NCI-H1694 treated with DMSO at 0.1 percent for 48 hours (cell line): ENCODE data around the gene EZH2.

Experiments
- DNase-seq: peaks from one replicate; lab custom pipeline; 2025; lab: John Stamatoyannopoulos, UW

The EZH2 gene

DNA sequence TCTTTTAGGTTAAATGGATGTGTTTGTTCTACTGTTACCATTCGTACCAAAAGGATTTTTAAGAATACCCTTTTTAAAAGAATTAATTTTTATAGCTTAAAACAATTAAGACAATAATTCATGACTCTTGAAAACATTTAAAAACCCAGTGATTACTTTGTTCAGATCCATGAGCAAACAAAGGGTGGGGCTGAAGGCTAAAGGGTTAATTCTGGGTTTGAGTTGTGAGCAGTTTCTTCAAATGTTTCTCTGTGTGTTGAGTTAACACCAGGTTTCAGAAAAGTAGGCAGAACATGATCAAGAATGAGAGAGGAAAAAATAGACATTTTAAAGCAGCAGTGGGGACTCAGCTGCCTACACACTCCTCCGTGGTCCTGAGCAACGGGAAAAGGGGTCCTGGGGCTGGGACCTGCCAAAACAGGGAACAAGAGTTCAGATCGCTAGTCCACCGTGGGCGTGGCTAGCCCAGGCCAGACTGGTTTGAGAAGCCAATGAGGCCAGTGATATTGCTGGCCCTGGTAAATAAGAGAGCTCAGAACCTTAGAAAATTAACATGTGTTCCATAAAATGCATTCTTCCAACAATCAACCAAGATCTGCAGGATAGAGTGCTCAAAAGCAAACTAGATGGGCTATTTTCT is 14.9 kb upstream of the EZH2 start:
- no peak for DNase-seq

DNA sequence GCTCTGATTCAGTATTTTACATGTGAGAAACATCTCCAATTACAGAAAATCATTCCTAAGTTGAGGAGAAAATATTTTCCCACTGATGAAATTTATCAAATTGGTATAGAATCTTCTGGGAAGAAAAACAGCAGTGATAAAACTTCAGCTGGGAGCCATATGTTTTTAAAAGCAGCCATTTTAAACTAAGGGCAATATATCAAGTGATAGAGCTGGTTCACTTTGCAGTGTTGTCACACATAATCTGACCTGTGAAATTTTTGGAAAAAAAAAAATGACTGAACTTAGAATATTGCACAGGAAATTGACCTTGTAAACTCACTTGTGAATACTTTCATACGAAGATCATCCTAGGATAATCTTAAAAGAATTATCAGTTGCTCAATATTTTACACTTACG is 10.5 kb upstream of the EZH2 start:
- DNase-seq: no peak

DNA sequence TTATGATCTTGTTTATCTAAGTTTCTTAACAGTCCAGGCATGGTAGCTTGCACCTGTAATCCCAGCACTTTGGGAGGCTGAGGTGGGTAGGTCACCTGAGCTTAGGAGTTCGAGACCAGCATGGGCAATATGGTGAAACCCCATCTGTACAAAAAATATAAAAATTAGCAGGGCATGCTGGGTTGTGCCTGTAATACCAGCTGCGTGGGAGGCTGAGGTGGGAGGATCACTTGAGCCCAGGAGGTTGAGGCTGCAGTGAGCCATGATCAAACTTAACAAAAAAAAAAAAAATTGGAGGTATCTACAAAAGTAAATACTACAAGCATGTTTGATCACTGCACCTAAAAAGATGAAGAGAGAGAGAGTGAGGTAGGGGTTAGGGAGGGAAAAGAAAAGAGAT is 9.0 kb upstream of the EZH2 start:
- DNase-seq: no peak

DNA sequence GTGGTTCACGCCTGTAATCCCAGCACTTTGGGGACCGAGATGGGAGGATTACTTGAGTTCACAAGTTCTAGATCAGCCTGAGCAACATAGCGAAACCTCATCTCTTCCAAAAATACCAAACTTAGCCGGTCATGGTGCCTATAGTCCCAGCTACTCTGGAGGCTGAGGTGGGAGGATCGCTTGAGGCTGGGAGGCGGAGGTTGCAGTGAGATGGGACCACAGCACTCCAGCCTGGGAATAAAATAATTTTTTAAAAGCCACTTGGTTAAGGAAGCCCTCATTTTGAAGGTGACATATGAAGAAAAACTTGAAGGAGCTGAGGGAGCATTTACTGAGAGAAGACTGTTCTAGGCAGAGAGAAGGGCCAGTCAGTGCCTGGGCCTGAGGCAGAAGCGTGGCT is 4.2 kb upstream of the EZH2 start:
- DNase-seq: no peak

DNA sequence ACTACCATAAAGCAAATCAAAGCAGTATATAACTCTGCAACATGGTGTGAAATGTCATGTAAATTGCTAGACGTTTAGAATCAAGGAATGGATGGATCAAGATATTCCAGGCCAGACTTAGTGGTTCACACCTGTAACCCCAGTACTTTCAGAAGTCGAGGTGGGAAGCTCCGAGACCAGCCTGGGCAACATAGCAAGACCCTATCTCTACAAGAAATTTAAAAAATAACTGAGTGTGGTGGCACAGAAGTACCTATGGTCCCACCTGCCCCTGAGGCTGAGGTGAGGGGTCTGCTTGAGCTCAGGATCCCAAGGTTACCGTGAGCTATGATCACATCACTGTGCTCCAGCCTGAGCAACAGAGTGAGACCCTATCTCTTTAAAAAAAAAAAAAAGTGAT is 2.8 kb upstream of the EZH2 start:
- DNase-seq: no peak

DNA sequence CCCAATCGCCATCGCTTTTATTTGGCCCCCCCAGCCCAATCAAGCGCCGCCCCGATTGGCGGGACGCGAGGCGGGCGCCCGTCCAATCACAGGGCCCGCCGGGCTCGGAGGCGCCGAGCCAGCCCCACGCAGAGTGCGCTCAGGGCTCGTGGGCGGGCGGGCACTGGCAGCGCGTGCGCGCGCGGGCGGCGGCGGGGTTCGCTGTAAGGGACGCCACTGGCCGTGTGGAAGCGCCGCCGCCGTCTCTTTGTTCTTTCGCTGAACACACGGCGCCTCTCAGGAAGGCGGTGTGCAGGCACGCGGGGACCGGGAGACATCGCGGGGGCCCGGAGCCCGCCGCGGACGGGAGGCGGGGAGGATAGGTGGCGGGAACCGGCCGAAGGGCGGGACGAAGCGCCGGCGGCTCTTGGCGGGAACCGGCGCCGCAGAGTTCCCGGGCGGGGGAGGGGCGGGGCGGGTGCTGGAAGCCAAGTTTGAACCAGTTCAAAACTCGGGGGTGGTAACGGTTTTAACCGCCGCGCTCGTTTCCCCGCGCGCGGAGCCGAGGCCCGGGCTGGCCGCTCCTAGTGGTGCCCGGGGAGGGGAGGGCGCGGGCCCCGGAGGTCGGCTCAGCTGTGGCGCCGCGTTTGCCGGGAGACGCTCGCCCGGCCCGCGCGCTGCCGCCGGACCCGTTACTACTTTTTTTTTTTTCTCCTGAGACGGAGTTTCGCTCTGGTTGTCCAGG is 370 bp upstream of the EZH2 start:
- DNase-seq: peak; percentile 83

DNA sequence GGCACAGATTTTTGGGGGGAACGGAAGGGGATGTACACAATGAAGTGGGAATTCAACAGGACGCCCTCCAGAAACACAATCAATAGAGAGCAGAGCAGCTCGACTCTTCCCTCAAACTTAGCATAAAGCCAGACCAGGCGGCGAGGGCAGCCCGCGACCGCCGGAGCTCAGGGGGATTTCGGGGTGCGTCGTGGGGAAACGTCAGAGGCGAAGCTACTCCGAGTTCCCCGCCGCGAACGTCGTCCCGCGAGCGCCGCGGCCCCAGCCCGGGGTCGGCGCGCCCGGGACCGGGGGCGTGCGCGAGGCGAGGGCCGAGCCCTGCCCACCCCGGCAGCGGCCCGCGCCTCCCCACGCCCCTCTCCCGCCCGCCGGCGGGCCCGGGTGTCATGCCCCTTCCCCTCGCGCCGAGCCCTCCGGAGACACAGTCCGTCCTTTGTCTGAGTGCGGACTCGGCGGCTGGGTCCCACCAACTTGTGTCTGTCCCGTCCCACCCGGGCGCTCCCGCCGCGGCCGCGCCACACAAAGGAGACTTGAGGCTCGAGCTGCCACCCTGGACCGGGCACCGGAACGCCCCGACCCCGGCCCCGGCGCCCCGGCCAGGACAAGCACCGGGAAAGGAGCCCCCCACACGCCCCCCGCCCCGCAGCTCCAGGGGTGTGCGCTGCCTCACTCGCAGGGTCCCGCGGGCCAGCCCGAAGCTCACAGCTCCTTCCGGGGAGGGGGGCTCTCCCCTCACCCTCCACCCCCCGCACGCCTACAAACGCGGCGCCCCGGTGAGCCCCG is 634 bp downstream of the EZH2 start:
- no peak for DNase-seq

DNA sequence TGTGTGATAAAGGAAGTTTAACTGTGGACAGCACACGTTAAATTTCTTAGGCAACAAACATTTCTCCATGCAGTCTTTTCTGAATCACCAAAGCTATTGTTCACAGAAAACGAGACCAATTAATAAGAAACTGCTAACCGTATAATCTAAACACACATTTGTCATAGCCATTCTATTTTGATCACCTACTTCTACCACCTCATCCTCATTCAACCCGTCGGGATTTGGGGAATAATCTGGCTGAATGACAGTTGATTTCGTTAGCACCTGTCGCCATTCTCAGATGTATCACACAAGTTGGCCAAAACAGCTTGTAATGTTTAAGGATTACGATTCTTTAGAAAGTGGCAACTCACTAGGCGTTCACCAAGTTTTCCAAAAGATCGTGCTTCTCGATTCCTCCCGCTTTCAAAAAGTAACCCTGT is 1.2 kb downstream of the EZH2 start:
- no peak for DNase-seq

DNA sequence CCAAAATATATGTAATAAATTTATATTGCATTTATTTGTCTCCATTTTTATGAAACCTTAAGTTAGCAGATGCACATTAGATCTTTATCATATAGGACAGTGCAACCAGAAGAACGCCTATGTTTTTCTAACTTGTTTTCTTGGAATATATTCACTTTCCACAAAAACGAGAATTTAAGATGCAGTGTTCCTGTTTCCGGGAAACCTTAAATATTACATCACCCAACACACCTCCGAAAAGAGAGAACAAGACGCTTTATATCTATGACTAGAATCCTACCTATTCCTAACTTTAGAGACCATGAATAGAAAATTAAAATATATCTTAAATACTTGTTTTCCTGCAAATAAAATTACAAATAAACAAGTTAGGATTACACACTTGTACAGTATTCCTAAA is 1.9 kb downstream of the EZH2 start:
- no peak for DNase-seq

DNA sequence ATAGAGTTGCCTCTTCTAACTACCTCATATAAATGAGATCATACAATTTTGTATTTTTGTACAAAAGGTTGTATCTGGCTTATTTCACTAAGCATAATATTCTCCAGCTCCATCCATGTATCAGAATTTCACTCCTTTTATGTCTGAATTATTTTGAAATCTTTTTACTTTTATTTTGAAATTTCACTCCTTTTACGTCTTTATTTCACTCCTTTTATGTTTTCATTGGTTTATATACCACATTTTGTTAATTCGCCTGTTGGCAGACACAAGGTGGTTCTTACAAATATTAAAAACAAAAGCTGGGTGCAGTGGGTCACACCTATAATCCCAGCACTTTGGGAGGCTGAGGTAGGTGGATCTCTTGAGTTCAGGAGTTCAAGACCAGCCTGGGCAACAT is 5.8 kb downstream of the EZH2 start:
- DNase-seq: no peak

DNA sequence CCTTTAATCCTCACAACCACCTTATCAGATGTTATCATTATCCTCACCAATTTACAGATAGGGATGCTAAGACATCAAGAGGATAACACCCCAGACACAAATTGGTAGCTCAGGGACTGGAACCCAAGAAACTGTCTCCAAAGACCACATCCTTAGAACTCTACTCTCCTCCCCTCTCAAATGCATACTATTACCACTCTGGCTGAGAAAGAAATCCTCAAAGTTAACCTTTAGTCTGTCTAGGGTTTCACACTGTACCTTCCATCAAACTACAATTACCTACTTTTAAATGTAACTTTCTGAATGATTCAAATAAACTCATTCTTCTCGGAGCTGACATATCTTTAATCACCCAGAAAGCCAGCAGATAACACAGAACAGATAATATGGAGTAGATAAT is 6.6 kb downstream of the EZH2 start:
- DNase-seq: no peak

DNA sequence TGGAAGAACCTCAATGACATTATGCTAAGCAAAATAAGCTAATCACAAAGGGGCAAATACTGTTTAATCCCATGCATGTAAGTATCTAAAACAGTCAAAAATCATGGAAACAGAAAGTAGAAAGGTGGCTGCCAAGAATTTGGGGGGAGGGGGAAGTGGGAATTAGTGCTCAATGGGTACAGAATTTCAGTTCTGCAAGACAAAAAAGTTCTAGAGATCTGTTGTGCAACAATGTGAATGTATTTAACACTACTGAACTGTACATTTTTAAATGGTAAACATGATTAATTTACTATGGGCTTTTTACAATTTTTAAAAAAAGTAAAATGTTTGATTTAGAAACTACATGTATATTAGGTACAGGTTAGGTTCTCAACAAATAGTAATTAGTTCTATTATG is 11.9 kb downstream of the EZH2 start:
- no peak for DNase-seq

DNA sequence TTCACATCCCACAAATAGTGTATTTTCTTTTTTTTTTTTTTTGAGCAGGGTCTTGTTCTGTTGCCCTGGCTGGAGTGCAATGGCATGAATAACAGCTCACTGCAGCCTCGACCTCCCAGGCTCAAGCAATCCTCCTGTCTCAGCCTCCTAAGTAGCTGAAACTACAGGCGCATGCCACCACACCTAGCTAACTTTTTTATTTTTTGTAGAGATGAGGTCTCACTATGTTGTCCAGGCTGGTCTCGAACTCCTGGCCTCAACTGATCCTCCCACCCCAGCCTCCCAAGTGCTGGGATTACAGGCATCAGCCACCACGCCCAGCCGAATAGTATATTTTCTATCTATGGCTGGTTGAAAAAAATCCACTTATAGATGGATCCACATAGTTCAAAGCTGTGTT is 12.5 kb downstream of the EZH2 start:
- no peak for DNase-seq

DNA sequence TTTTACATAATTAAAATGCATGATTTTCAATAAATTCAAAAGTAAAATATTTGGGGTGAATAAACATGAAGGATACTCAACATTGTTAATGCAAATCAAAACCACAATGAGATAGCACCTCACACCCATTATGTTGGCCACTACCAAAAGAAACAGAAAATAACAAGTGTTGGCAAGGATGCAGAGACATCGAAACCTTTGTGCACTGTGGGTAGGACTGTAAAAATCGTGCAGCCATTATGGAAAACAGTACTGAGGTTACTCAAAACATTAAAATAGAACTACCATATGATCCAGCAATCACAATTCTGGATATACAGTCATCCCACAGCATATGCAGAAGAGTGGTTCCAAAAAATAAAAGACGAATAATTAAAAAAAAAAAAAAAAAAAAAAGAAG is 13.1 kb downstream of the EZH2 start:
- no peak for DNase-seq

DNA sequence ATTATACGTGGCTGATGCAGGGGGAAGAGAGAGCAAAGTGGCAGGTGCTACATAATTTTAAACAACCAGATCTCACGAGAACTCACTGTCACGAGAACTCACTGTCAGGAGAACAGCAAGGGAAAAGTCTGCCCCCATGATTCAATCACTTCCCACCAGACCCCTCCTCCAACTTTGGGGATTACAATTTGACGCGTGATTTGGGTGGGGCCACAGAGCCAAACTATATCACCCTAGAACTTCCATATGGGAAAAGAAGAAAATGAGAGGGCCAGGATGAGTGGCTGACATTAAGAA is 15.8 kb downstream of the EZH2 start:
- no peak for DNase-seq

DNA sequence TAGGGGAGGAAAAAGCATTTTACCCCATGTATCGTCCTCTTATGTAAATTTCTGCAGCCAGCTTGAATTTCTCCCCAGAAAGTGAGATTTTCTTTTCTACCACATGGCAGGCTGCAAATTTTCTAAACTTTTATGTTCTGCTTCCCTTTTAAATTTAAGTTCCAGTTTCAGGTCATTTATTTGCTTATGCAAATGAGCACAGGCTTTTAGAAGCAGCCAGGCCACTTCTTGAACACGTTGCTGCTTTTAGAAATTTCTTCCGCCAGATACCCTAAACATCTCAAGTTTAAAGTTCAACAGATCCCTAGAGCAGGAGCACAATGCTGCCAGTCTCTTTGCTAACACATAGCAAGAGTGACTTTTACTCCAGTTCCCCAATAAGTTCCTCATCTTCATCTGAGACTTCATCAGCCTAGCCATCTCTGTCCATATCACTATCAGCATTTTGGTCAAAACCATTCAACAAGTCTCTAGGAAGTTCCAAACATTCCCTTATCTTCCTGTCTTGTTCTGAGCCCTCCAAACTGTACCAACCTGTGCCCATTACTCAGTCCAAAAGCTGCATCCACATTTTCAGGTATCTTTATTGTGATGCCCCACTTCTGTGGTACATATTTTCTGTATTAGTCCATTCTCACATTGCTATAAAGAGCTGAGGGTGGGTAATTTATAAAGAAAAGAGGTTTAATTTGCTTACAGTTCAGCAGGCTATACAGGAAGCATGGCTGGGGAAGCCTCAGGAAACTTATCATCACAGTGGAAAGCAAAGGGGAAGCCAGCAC is 16.3 kb downstream of the EZH2 start:
- no peak for DNase-seq

DNA sequence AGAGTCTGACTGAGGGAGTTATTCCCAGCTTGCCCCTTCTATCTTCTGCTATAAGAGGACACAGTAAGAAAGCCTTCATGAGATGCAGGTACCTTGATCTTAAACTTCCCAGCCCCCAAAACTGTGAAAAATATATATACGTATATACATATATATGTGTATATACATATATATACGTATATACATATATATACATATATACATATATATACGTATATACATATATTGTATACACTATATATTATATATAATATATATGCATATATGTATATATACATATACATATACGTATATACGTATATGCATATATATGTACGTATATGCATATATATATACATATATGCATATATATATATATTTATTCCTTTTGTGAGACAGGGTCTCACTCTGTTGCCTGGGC is 17.7 kb downstream of the EZH2 start:
- no peak for DNase-seq

DNA sequence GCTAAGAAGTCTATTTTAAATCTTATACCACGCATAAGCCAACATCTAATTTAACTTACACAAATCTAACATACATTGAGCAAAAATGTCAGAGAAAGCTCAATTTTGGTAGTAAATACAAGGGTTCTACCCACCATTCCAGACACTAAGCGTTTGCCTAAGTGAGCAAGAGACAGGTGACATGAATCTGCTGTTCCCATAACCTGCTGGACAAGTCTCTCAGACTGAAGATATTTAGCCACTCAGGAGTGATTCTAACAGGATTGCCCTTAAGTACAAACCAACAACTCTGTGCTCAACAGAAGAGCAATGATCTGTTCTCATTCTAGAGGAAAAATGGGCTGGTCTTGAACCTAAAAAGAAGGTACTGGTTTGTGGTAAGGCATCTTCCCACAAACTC is 18.8 kb downstream of the EZH2 start:
- no peak for DNase-seq

DNA sequence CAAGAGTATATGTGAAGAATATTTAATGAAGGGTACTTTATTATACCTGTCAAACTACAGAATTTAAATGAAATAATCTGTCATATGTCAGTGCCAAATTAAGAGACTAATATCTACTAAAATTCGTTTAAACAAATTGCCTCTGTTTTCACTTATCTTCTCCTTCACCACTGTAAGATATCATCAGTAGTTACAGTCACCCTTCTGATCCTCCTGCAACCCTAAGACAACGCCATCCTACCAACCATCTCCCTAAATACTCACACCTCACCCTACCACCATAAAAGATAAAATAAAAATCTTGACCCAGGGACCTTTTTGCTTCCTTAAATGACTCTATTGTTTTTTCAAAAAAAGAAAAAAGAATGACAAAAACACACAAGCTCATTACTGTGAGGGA is 20.8 kb downstream of the EZH2 start:
- DNase-seq: no peak

DNA sequence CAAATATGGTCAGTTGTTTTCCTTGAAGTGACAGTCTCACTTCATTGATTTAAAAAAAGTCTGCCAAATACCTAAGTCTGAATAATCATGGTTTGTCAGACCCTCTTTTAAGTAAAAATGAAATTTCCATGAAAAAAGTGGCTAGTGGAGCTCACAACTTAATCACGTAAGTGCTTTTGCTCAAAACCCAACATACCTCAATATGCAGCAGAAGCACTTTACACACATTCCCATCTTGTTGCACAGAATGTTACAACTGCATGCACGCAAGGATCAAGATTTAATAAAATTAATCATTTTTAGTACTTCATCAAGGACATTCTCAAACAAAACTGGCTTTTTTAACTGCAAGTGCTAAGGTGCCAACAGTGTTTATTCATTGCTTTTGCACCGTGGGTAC is 21.6 kb downstream of the EZH2 start:
- DNase-seq: no peak

DNA sequence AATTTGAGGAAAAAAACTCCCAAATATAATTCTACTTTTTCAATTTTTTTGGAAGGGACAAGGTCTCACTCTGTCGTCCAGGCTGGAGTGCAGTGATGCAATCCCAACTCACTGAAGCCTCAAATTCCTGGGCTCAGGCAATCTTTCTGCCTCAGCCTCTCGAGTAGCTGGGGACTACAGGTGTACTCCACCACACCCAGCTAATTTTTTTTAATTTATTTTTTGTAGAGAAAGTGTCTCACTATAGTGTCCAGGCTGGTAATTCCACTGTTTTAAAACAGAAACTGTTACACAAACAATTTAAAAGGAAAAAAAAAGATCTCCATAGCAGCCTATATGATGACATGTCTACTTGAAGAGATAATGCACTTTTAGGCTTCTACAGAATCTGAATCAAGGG is 25.6 kb downstream of the EZH2 start:
- no peak for DNase-seq

DNA sequence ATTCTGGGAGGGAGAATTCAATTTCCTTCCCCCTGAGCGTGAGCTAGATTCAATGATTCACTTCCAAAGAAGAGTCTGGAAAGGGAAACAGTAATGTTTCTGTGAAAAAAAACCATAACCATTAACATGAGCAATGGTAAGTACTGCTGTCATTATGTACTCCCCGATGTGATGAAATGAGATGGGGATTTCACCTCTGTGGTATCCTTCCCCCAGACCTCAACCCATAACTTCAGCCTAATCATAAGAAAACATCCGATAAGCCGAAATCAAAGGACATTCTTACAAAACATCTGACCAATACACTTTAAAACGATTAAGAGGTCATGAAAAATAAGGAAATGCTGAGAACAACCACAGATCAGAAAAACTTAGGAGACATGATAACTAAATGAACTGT is 27.2 kb downstream of the EZH2 start:
- no peak for DNase-seq

DNA sequence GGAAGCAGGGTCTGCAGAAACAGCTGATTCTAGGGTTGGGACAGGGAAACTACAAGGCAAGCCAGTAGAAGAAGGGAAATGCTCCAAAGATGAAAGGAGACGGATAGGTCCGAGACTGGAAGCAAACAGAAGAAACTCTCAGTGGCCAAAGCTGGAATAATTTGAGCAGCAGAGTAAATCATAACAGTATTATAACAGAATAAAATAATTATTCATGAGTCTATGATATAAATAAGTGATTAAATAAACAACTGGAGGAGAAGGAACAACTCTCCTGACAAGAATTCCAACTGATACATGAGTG is 27.6 kb downstream of the EZH2 start:
- DNase-seq: no peak
